Mucosa of gallbladder (tissue), 1 donor: ENCODE results near the gene LRRC74A. TPM values are rescaled to one million over a fixed set of nuclear protein-coding genes. Genes with fewer than 3 reads are reported as not detected.

ENCODE experiments used
- DNase-seq: peaks from one replicate; pipeline ENCODE4 v3.0.0-alpha.2; 2020; ENCODE audit warnings: low spot score
- total RNA-seq: library from RNA; stranded (reverse); gene quantifications from one replicate; pipeline ENCODE4 v1.2.1, GENCODE V29; 2021
- donor health status: DM: no; HTN: no; CAD: no.

LRRC74A gene
- total RNA-seq = not detected

- DNase-seq = no peak
These were observed at the start of gene LRRC74A for GRCh38 chr14:76826122-76826521. LRRC74A (plus strand) TSS chr14:76826408; CDS start chr14:76826698, 290 bp downstream.

GRCh38 chr14:76776428-76777251 is 49.6 kb upstream of the LRRC74A start:
- no peak for DNase-seq

GRCh38 chr14:76777721-76778120 is 48.5 kb upstream of the LRRC74A start:
- no peak for DNase-seq

- DNase-seq = no peak
These were observed 47.5 kb upstream of the LRRC74A start for GRCh38 chr14:76778546-76779215.

GRCh38 chr14:76779221-76780057 is 46.8 kb upstream of the LRRC74A start:
- no peak for DNase-seq

GRCh38 chr14:76780058-76780345 is 46.2 kb upstream of the LRRC74A start:
- no peak for DNase-seq

- DNase-seq = no peak
These were observed 45.8 kb upstream of the LRRC74A start for GRCh38 chr14:76780360-76780759.

- DNase-seq = no peak
These were observed 45.1 kb upstream of the LRRC74A start for GRCh38 chr14:76780875-76781647.

GRCh38 chr14:76781648-76782051 is 44.6 kb upstream of the LRRC74A start:
- no peak for DNase-seq

GRCh38 chr14:76782115-76782884 is 43.9 kb upstream of the LRRC74A start:
- DNase-seq = no peak

GRCh38 chr14:76782885-76783566 is 43.2 kb upstream of the LRRC74A start:
- no peak for DNase-seq

GRCh38 chr14:76784266-76784874 is 41.8 kb upstream of the LRRC74A start:
- no peak for DNase-seq

- DNase-seq = peak; percentile 63
These were observed 41.3 kb upstream of the LRRC74A start for GRCh38 chr14:76784881-76785280.

GRCh38 chr14:76786601-76787000 is 39.6 kb upstream of the LRRC74A start:
- no peak for DNase-seq

GRCh38 chr14:76792422-76792821 is 33.8 kb upstream of the LRRC74A start:
- DNase-seq = no peak

GRCh38 chr14:76793324-76793723 is 32.9 kb upstream of the LRRC74A start:
- DNase-seq = no peak

GRCh38 chr14:76793956-76794355 is 32.3 kb upstream of the LRRC74A start:
- DNase-seq = no peak

- no peak for DNase-seq
These were observed 19.8 kb upstream of the LRRC74A start for GRCh38 chr14:76806446-76806845.

- no peak for DNase-seq
These were observed 18.2 kb upstream of the LRRC74A start for GRCh38 chr14:76808011-76808410.

GRCh38 chr14:76808990-76809389 is 17.2 kb upstream of the LRRC74A start:
- DNase-seq = no peak
